ENCODE data around the gene LRFN5.

- TF ChIP-seq, protein P1, sequence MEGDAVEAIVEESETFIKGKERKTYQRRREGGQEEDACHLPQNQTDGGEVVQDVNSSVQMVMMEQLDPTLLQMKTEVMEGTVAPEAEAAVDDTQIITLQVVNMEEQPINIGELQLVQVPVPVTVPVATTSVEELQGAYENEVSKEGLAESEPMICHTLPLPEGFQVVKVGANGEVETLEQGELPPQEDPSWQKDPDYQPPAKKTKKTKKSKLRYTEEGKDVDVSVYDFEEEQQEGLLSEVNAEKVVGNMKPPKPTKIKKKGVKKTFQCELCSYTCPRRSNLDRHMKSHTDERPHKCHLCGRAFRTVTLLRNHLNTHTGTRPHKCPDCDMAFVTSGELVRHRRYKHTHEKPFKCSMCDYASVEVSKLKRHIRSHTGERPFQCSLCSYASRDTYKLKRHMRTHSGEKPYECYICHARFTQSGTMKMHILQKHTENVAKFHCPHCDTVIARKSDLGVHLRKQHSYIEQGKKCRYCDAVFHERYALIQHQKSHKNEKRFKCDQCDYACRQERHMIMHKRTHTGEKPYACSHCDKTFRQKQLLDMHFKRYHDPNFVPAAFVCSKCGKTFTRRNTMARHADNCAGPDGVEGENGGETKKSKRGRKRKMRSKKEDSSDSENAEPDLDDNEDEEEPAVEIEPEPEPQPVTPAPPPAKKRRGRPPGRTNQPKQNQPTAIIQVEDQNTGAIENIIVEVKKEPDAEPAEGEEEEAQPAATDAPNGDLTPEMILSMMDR (IDR thresholded peaks at IDR 0.05): no peak
- TF ChIP-seq POLR2AphosphoS5 (IDR thresholded peaks at IDR 0.05; ENCODE audit: low read depth, low read length) (no peak), SIN3A (IDR thresholded peaks at IDR 0.05; ENCODE audit: borderline replicate concordance, insufficient read depth, low read depth, low read length) (no peak), TCF7L2 (IDR thresholded peaks at IDR 0.05; ENCODE audit: low read depth, low read length) (no peak)
These were observed 261.7 kb downstream of the LRFN5 start for GRCh38 chr14:41868396-41868795.

Data from Panc1 (cell line).